ENCODE data around the gene USH2A.

USH2A gene

DNA sequence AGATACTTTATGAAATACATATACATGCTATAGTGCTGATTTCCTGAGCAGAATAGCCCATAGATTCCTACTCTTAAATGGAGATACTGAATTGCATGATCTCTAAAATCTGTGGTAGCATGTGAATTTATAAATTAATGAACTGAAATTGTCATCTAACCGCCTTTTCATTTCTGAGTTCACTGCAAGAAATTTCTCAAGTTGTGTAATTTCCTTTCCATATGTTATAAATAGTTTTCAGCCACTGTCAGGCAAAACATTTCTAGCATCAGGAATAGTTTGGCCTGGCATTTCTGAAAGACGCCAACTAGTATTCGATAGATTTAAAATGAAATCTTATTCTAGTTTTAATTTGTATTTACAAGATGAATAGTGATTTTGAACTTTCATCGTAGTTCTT is 310.1 kb downstream of the USH2A start:
- no peak for DNase-seq

DNA sequence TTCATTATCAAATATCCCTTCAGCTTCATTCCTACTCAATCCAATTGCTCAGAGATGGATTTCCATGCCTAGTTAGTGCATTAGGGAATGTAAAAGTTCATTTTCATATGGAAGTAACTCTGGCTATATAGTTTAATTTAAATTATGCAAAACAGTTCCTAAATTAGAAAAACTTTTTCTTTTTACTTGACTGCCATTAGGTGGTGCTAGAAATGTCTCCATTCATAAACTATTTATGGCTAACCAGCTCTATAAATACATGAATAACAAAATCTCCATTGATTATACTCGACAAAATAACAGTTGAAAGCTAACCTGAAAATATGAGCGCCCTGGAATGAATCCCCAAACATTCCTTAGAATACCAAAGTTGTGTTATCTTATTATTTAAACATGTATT is 311.4 kb downstream of the USH2A start:
- no peak for DNase-seq

DNA sequence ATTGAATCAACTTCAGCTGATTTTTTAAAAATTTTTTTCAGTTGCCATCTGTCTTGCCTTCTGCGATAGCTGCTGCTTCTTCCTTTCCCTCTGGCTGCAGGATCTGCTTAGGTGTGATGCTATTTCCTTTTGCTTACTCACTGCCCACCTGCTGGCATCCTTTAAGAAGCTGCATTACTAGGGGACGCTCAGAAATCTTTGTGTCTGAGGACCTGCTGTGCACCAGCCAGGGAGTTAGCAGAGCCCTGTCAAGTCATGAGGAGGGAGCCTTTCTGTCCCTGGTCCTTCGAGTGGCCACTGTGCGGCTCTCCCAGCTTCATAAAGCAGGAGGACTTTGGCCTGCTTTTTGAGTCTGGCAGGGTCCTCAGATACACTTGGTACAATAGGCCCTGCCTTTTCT is 327.8 kb downstream of the USH2A start:
- DNase-seq: no peak

DNA sequence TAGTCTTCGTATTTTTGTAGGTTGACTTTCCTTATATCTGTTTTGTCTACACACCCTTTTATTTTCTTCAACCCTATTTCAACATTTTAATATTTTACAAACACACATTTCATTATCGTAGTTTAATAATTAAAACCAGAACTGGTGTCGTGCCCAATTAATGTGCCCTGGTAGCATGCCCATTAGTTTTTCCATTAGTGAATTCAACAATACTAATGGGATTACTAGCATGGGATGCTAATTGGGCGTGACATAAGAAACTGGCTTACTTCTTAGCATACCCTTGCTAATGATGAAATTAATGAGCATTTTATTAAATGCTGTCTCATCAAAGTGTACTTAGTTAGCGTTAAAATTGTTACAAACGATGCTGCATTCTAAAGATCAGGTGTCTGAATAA is 332.7 kb downstream of the USH2A start:
- DNase-seq: no peak

DNA sequence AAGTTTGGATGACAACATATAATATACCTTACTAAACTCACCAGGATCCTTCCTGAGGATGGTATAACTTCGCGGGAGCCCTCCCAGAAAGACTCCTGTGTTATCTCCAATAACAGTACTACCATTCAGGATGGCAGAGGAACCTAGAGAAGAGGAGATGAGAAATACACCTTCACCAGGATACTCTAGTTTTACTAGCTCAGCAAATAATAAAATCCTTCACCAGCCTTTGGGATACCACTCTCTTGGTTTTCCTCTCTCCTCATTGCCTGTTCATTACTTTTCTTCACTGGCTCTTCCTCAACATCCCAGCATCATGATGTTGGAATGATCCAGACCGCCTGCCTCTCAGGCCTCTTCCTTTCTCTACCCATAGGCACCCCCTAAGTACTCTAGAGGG is 336.6 kb downstream of the USH2A start:
- no peak for DNase-seq

DNA sequence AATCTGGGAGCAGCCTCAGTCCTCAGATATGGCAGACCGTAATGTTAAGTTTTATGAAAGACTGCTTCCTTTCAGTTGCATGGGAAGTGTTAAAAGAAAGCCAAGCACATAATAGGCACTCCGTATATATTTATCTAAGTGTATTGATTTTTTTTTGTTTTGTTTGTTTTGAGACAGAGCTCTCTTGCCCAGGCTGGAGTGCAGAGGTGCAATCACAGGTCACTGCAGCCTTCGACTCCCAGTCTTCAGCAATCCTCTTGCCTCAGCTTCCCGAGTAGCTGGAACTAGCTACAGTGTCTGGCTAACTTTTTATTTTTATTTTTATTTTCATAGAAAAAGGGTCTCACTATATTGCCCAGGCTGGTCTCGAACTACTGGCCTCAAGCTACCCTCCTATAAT is 341.8 kb downstream of the USH2A start:
- DNase-seq: no peak

DNA sequence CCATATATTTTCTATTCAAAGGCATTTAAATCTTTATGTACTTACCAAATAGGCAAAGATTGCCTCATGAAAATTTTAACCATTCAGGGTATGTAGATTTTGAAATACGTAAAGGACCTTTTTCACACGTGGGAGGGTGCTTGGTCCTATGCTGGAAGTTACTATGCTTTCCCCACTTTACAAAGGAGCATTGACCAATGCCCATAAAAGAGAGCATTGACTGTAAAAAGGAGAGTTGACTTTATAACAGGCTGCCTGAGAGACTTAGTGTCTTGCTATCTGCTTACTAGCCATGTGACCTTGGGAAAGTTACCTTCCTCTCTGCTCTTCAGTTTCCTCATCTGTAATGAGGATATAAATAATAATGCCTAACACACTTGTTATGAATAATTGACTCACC is 346.5 kb downstream of the USH2A start:
- DNase-seq: no peak

DNA sequence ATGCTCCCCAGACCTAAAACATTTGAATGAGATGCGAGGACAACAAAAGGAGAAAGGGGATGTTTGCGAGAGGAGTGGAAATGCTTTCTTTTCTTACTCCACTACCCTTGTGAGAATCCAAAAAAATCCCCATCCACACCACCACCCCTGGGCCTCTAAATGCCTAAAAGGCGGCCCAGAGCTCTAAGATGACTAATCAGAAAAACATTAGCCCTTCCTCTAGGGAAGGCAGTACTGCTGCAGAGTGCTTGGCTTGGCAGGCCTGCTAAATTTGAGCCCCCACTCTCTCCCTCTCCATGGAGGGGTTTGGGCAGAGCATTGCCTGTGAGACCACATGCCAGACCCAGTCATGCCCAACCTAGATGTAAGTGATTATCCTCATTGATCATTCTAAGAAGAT is 347.9 kb downstream of the USH2A start:
- DNase-seq: no peak

DNA sequence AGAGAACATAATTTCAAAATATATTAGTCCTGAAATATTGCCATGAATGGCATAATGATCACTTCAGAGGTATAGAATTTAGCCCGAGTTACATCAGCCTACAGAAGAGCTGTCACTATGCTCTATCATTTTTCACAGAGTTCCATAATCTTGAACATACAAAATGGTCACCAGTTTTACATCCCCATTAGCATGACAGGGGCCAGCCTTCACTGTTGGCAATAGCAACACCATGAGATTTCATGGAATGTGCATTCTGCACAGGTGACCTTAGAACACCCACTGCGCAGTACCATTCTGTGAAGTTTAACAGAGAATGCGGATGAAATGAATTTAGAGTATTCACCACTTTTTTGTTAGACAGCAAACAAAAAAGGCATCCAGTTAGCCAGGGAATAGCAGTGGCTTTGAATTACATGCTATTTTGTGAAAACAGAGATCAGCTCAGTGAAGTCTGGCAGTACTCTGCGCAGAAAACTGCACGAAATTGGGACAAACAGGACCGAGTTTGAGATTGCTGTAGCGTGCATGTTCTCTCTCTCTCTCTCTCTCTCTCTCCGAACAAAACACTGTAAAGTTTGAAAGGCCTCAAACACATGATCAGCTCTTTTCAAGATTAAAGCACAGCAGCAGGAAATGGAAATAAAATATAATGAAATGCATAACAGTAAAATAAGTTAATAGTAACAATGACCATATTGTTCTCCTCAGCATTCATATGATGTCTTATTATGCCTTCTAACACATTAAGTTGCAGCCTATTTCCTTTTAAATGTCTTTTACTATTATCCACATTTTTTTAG is 349.3 kb downstream of the USH2A start:
- DNase-seq: no peak

DNA sequence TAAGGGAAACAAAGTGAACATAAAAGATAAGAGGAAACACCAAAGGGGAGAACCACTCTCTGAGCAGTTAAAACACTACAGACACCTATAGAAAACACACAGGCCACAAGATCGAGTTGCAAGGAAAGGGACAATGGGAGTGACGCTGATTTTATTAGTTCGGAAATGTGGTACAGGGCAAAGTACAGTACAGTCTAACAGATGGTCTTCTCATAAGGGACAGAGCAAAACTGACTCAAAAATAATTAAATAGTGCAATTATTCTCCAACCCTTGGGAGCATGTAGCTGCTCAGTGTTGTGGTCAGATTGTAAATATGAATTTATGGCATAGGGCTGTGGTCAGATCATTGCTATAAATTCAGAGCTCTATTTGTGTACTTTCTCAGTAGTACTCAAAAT is 352.0 kb downstream of the USH2A start:
- DNase-seq: no peak

DNA sequence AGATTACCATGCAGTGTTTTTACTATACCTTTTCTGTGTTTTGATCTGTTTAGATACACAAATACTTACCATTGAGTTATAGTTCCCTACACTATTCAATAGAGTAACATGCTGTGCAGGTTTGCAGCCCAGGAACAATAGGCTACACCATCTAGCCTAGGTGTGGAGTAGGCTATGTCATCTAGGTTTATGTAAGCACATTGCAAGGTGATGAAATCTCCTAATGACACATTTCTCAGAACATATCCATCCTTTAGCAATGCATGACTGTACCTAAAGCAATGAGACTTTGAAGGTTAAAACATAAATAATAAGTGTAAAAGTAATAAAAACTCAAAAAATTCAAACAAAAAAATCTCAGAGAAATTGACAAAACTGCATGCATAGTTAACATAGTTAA is 358.6 kb downstream of the USH2A start:
- no peak for DNase-seq

DNA sequence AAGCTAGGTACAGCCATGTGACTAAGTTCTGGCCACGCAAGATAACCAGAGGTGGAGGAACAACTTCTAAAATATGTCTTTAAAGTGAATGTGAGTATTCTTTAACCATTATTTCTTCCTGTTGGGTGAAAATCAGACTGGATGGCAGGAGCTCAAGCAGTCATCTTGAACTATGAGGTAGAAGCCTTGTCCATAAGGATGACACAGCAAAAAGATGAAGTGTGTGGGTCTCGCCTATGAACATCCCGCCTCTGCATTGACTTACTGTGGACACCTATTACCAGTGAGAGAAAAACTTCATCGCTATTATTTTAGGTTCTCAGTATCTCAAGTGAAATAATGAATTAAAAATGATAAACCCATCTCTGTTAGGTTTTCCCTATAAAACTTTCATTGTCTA is 365.3 kb downstream of the USH2A start:
- DNase-seq: no peak

DNA sequence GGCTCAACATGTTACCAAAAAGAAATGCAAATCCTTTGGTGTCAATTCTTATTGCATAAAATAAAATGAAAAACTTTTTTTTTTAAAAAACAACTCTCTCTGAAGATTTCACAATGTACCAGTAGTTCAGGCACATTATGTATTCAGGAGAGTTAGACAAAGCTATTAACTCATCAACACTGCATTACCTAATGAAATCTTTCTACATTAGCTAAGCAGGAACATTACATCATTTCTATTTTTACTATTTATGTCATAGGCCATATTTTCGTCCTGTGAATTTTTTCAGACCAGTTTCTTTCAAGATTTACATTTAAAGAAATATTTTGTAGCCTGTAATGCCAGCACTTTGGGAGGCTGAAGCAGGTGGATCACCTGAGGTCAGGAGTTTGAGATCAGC is 366.2 kb downstream of the USH2A start:
- no peak for DNase-seq

DNA sequence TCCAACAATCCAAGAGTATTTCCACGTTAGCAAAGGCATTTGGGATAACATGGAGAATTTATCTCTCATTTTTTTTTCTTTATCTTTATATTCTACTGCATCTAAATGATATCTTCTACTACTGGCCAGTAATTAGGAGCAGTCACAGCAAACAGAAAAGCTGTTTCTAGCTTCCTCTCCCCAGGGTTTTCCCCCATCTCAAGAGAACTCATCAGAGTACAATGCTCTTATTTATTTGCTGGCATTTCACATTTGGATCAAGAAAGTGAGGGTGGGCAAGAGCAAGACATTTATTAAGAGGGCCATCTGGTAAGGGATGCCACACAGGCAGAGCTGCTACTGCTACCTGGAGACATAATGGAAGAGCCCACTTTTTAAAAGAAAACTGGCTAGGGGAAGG is 368.2 kb downstream of the USH2A start:
- no peak for DNase-seq

DNA sequence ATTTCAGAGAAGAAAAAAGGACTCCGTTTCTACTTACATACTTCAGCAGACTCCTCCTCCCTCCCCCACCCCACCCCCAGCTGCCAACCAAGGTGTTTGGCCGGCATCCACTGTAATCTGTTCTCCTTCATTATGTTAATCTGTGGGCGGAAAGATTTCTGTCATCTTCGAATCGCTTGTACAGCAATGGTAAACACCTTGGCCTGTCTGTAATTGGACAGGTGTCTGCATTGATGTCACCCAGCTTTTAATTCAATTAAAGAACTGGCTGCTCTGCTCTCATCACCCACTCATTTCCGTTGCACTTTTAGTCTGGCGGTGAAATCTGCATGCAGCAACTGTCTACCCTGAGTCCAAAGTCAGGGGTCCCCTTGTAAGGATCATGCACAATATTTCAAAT is 368.6 kb downstream of the USH2A start:
- no peak for DNase-seq

DNA sequence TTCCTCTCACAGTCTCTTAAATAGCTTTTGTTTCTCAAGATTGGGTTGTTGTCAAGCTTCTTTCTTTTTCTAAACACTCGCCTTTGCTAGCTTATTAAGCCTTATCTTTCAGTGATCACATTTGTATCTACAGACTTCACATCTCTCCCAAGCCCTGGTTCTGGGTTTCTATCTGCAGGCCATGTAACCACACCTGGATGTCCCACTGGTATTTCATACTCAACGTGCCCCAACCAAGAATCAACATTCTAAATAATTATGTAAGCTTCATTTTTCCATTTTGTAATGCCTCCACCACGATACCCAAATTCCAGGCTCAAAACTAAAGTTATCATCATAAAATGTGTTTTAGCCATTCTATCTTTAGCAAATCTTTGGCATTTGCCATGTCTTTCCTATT is 372.2 kb downstream of the USH2A start:
- no peak for DNase-seq

DNA sequence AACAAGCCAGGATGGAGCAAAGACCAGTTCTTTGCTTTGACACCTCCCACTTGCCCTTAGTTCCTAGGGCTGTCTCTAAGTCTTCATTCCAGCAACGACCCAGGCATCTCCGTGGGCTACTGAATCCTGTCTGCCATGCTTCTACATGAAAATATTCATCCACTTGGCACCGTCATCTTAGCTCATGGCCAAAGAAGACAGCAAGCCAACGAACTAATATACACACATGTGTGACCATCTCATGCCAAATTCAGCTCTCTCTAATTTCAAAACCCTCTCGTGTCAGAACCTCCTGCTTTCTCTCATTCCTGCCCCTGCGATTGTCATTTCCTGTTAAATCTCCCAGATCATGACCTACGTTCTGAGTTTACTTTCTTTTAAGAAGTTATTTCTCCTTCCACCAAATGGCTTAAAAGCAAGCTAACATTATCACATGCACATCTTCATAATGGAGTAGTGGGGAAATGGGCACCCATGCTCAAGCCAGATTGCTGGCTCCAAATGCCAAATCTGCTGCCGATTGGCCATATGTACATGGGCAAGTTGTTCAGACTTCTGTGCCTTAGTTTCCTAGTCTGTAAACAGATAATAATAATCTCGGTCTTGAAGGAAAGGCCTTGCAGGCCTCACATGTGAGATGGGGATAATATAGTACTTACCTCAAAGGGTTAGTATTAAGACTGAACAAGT is 373.4 kb downstream of the USH2A start:
- DNase-seq: no peak

DNA sequence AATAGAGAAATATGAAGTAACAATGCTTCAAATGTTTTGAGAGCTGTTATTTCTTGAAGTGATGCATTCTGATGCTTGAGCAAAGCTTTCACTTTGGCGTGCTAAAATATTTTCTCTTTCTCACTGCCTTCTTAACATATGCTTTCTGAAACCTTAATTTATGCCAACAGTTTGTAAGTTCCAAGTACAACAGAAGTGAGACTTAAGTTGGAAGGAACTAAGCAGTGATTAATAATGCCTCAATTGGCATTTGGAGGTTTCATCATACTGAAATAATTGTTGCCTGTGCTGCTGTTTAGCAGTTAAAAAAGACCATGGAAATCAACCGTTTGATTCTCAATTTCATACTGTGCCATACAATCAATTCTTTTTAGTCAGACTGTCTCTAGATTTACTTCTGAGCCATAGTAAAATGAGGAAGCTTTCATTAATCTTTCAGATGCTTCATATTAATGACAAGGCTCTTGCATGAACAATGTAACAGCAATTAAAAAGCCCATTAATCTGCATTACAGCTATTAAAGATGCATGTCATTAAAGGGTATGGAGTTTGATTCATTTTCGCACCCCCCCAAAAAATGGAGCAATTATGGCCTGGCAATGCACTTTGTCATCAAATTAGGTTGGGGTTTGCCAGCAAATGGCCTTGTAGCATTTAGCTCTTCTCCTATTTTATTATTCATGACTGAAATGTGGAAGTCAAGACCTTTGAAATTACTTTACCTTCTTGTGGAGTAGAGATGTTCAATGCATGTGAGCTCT is 375.3 kb downstream of the USH2A start:
- DNase-seq: no peak

DNA sequence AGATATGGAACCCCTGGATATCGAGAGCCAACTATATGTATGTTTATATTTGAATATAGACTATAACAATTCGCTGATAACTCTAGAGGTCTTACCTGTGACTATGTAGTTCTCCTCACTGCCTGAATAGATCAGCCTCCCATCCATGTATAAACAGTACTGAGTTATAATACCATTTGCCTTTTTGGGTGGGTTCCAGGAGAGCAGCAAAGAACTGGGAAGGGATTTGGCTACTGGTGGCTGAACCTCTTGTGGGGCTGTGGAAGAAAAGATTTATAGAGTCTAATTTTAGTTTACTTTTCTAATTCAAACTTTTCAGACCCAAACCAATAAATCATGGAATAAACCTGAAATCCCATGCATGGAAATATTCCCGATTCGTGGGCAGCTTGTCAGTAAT is 376.9 kb downstream of the USH2A start:
- DNase-seq: no peak

DNA sequence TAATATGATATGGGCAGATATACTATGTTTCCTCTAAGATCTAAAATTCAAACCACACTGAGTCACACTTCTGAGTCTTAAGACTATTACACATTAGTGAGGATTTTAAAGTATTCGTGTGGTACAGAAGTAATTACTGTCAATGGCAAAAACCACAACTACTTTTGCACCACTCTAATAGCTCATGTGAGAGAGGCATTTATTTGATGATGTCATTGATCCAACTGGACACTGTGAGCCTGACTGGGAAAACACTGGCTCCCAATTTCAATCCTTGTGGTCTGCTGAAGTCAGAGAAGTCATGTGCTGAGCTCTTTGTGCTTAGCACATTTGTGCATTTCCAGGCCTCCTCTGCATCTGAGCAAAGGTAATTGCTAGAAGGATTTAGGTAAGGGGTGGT is 377.8 kb downstream of the USH2A start:
- DNase-seq: no peak

DNA sequence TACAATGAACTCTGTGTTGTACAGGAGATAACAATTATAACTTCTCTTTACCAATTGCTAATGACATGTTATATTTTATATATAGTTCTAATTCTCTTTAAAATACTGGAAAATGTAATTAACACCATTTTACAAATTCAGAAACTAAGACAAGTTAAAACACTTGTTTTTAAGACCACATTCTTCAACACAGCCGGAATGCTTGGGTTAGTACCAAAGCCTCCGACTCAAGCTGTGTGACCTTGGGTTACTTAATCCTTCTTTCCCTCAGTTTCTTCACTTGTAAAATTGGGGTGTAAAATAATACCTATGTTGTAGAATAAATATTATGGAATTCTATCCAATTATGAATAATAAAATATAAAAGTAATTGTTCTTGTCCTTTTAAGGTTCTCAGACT is 378.7 kb downstream of the USH2A start:
- no peak for DNase-seq

DNA sequence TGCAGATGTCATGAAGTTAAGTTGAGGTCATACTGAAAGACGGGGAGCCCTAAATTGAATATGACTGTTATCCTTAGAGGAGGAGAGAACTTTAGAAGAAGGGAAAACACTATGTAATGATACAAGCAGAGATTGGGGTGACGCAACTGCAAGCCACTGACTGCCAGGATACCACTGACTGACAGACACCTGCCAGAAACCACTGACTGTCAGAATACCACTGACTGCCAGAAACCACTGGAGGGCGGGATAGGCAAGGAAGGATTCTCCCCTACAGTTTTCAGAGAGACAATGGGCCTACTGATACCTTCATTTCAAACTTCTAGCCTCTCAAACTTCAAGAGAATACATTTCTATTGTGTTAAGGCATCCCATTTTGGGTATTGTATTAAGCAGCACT is 388.7 kb downstream of the USH2A start:
- no peak for DNase-seq

DNA sequence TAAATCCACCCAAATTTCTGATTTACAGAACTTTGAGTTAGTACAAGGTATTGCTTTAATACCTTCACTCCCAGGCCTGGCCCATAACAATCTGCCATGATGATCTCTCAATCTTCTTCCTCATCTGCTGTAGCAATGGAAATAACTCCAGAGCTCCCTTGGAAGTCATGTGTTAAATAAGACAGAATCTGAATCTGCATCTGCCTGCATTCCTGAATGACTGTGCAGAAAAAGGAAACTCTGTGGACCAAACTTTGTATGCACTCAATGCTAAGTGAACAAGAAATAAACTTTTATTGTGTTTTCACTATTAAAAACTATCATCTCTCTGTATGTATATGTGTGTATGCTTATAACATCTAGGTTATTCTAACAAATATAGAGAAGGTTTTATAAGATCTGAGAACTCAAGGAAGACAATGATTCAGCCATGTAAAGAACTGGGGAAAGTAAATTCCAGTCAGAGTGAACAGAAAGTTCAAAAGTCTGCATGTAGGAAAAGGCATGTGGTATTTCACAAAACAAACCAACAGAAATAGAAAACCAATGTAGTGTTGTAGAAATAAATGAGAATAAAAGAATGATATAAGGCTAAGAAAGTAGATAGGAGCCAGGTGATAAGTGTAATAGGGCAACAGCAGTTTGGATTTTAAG is 390.2 kb downstream of the USH2A start:
- DNase-seq: no peak

DNA sequence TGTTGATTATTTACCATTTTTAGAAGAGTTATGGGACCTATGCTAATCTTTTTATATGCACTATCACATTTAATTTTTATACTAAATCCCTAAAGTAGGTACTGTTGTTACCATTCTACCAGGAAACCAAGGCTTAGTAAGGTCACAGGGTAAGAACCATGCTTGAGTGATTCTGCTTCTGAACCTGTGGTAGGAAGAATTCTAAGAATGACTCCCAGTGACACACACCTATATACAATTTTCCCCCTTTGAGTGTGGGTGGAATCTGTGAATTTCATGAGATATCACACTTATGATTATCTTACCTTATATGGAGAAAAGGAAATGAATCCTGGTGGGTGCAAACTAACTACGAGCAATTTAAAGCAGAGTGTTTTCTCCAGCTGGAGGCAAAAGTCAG is 391.0 kb downstream of the USH2A start:
- no peak for DNase-seq
